ENCODE measurements around the gene EEFSEC. TPM values are rescaled to one million over a fixed set of nuclear protein-coding genes. Genes with fewer than 3 reads are reported as not detected.

The EEFSEC gene
- total RNA-seq, 2 donors from 2014 or later = 14.0 to 14.7 TPM

- H3K27ac Mint-ChIP-seq = no peak overlapping the region
- no peak for DNase-seq
- peaks cover 11% of the 10 kb centered on the region for H3K4me1 Mint-ChIP-seq
- peaks cover 6% of the 10 kb centered on the region for H3K36me3 Mint-ChIP-seq (ENCODE audit: low read depth)
- H3K4me3 Mint-ChIP-seq = no peak overlapping the region
- no peaks in the 10 kb centered on the region for H3K27me3 Mint-ChIP-seq
- ATAC-seq = no peak
- no peaks in the 10 kb centered on the region for H3K9me3 ChIP-seq (ENCODE audit: control insufficient read depth, low read length, poor library complexity, severe bottlenecking)
Measured at GRCh38 chr3:128357538-128357937, 204.3 kb downstream of the EEFSEC start.

- peaks cover 11% of the 10 kb centered on the region for H3K4me1 Mint-ChIP-seq
- H3K4me3 Mint-ChIP-seq = no peak overlapping the region
- peaks cover 6% of the 10 kb centered on the region for H3K36me3 Mint-ChIP-seq (ENCODE audit: low read depth)
- no peaks in the 10 kb centered on the region for H3K9me3 ChIP-seq (ENCODE audit: control insufficient read depth, low read length, poor library complexity, severe bottlenecking)
- H3K27me3 Mint-ChIP-seq = no peaks in the 10 kb centered on the region
- no peak for ATAC-seq
- no peak for DNase-seq
- no peak overlapping the region for H3K27ac Mint-ChIP-seq
Measured at GRCh38 chr3:128358156-128358895, 205.0 kb downstream of the EEFSEC start.

DNA sequence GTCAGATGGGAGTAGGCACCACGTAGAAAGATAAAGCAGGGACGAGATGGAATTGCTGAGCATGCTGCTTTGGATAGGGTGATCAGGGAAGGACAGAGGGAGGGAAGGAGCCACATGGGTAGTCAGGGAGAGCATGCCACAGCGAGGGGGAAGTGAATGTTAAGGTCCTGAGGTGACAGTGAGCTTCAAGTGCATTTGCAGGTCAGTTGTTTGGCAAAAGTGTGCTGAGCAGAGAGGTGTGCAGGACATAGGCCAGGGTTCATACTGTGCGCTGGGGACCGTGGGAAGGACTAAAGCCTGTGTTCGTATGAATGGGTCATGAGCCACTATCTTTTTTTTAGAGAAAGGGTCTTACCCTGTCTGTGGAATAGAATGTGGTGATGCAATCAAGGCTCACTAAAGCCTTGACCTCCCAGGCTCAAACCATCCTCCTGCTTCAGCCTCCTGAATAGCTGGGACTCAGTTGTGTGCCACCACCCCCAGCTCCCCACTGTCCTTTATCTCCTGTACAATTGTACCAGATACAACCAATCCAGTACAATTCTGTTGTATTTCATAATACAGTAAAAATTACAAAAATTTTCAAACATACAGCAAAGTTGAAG, 205.9 kb downstream of the EEFSEC start:
- peaks cover 11% of the 10 kb centered on the region for H3K4me1 Mint-ChIP-seq
- DNase-seq (no peak), ATAC-seq (no peak)
- H3K9me3 ChIP-seq (ENCODE audit: control insufficient read depth, low read length, poor library complexity, severe bottlenecking) = no peaks in the 10 kb centered on the region
- peaks cover 6% of the 10 kb centered on the region for H3K36me3 Mint-ChIP-seq (ENCODE audit: low read depth)
- no peak overlapping the region for H3K27ac Mint-ChIP-seq
- no peak overlapping the region for H3K4me3 Mint-ChIP-seq
- no peaks in the 10 kb centered on the region for H3K27me3 Mint-ChIP-seq

- DNase-seq (no peak), ATAC-seq (no peak)
- Mint-ChIP-seq H3K4me1 (peaks cover 11% of the 10 kb centered on the region), H3K4me3 (no peak overlapping the region), H3K27me3 (no peaks in the 10 kb centered on the region), H3K36me3 (ENCODE audit: low read depth) (peaks cover 6% of the 10 kb centered on the region), H3K27ac (no peak overlapping the region)
- H3K9me3 ChIP-seq (ENCODE audit: control insufficient read depth, low read length, poor library complexity, severe bottlenecking) = no peaks in the 10 kb centered on the region
Measured at GRCh38 chr3:128359846-128360642, 206.8 kb downstream of the EEFSEC start.

DNA sequence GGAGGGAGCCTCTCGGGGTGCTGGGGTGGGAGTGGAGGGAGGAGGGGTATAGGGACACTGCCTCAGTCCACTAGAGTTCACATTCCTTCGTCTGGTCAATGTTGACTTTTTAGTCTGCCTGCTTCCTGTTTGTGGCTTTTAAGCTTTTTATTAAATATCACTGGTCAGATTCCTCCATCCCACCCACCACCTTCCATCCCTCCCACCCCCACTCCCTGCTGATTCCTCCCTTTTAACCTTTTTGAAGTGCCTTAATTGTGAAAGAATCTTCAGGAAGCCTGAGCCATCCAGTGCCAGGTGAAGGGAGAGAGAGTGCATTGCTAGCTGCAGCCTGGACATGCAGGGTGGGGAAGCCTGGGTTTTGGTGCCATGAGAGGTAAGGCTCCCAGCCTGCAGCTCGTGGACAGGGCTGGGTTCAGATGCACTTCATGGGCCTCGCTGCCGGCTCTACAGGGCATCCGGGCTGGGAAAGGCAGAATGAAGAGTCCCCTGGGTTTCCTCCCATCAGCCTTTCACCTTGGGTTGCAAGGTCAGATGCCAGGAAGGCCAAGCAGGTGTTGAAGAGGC, 207.5 kb downstream of the EEFSEC start:
- no peak overlapping the region for H3K27ac Mint-ChIP-seq
- peaks cover 6% of the 10 kb centered on the region for H3K36me3 Mint-ChIP-seq (ENCODE audit: low read depth)
- H3K4me3 Mint-ChIP-seq = no peak overlapping the region
- DNase-seq (no peak), ATAC-seq (no peak)
- H3K4me1 Mint-ChIP-seq = peaks cover 8% of the 10 kb centered on the region
- H3K9me3 ChIP-seq (ENCODE audit: control insufficient read depth, low read length, poor library complexity, severe bottlenecking) = no peaks in the 10 kb centered on the region
- H3K27me3 Mint-ChIP-seq = no peaks in the 10 kb centered on the region

GRCh38 chr3:128362026-128362965, 209.0 kb downstream of the EEFSEC start:
- no peak for DNase-seq
- no peaks in the 10 kb centered on the region for H3K9me3 ChIP-seq (ENCODE audit: control insufficient read depth, low read length, poor library complexity, severe bottlenecking)
- Mint-ChIP-seq H3K36me3 (ENCODE audit: low read depth) (peaks cover 5% of the 10 kb centered on the region), H3K27ac (no peak overlapping the region), H3K4me3 (no peak overlapping the region), H3K4me1 (peaks cover 6% of the 10 kb centered on the region), H3K27me3 (no peaks in the 10 kb centered on the region)
- ATAC-seq = no peak

GRCh38 chr3:128364291-128364690, 211.0 kb downstream of the EEFSEC start:
- peaks cover 2% of the 10 kb centered on the region for H3K4me1 Mint-ChIP-seq
- no peaks in the 10 kb centered on the region for H3K9me3 ChIP-seq (ENCODE audit: control insufficient read depth, low read length, poor library complexity, severe bottlenecking)
- ATAC-seq = no peak
- H3K4me3 Mint-ChIP-seq = no peak overlapping the region
- H3K36me3 Mint-ChIP-seq (ENCODE audit: low read depth) = peaks cover 2% of the 10 kb centered on the region
- no peak for DNase-seq
- H3K27ac Mint-ChIP-seq = no peak overlapping the region
- no peaks in the 10 kb centered on the region for H3K27me3 Mint-ChIP-seq

GRCh38 chr3:128364808-128365360, 211.6 kb downstream of the EEFSEC start:
- Mint-ChIP-seq H3K4me3 (no peak overlapping the region), H3K27ac (no peak overlapping the region)

DNA sequence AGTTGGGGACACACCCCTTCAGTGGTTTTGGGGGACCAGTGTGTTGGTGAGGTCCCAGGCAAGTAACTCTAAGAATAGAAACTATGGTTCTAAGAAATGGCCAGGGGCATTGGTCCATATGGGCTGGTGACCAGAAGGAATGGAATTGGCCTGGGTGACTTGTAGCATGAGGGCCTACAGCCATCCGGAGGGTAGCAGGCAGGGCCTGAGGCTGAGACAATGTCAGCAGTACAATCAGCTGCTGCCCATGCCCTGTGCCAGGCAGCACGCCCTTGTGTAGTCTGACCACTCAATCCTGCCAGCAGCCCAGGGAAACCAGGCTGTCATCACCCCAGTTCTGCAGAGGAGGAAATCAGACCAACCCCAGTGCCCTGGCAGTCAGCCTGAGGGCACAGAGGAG, 212.9 kb downstream of the EEFSEC start:
- no peak for DNase-seq
- no peak for ATAC-seq
- no peaks in the 10 kb centered on the region for H3K9me3 ChIP-seq (ENCODE audit: control insufficient read depth, low read length, poor library complexity, severe bottlenecking)
- H3K4me3 Mint-ChIP-seq = no peak overlapping the region
- H3K27me3 Mint-ChIP-seq = no peaks in the 10 kb centered on the region
- peaks cover 7% of the 10 kb centered on the region for H3K4me1 Mint-ChIP-seq
- no peak overlapping the region for H3K27ac Mint-ChIP-seq
- peaks cover 2% of the 10 kb centered on the region for H3K36me3 Mint-ChIP-seq (ENCODE audit: low read depth)

More at GRCh38 chr3:128364808-128365360, 211.6 kb downstream of the EEFSEC start:
- no peaks in the 10 kb centered on the region for H3K27me3 Mint-ChIP-seq
- ATAC-seq (no peak), DNase-seq (no peak)
- no peaks in the 10 kb centered on the region for H3K9me3 ChIP-seq (ENCODE audit: control insufficient read depth, low read length, poor library complexity, severe bottlenecking)
- H3K36me3 Mint-ChIP-seq (ENCODE audit: low read depth) = peaks cover 2% of the 10 kb centered on the region
- H3K4me1 Mint-ChIP-seq = peaks cover 4% of the 10 kb centered on the region

- Mint-ChIP-seq H3K27ac (no peak overlapping the region), H3K27me3 (no peaks in the 10 kb centered on the region), H3K4me3 (no peak overlapping the region), H3K36me3 (ENCODE audit: low read depth) (peaks cover 2% of the 10 kb centered on the region), H3K4me1 (peaks cover 7% of the 10 kb centered on the region)
- DNase-seq (no peak), ATAC-seq (no peak)
- no peaks in the 10 kb centered on the region for H3K9me3 ChIP-seq (ENCODE audit: control insufficient read depth, low read length, poor library complexity, severe bottlenecking)
Measured at GRCh38 chr3:128366652-128367051, 213.4 kb downstream of the EEFSEC start.

- Mint-ChIP-seq H3K4me3 (no peak overlapping the region), H3K4me1 (peaks cover 7% of the 10 kb centered on the region), H3K27me3 (no peaks in the 10 kb centered on the region), H3K27ac (no peak overlapping the region), H3K36me3 (ENCODE audit: low read depth) (peaks cover 2% of the 10 kb centered on the region)
- no peak for ATAC-seq
- DNase-seq = no peak
- no peaks in the 10 kb centered on the region for H3K9me3 ChIP-seq (ENCODE audit: control insufficient read depth, low read length, poor library complexity, severe bottlenecking)
Measured at GRCh38 chr3:128367221-128367620, 213.9 kb downstream of the EEFSEC start.

DNA sequence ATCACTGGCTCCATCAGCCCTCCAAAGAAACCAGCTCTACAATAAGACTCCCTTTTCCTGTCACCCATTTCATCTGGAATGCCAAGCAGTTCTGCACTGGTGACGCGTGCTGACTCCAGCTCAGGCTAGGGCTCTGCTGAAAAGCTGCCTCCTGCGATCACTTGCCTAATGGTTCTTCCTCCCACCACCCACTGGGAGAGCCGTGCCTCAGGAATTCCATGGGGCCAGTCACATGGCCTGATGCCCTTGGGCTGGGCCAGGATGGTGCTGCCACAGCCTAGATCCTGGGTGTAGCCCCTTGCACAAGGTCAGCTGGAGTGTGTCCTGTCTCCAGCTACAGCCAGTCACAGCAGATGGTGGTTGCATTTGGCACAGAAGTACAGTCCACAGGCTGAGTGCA, 214.5 kb downstream of the EEFSEC start:
- no peak for DNase-seq
- ATAC-seq = no peak
- H3K4me3 Mint-ChIP-seq = peak overlapping the region; percentile 15
- peaks cover 2% of the 10 kb centered on the region for H3K36me3 Mint-ChIP-seq (ENCODE audit: low read depth)
- no peaks in the 10 kb centered on the region for H3K27me3 Mint-ChIP-seq
- no peaks in the 10 kb centered on the region for H3K9me3 ChIP-seq (ENCODE audit: control insufficient read depth, low read length, poor library complexity, severe bottlenecking)
- no peak overlapping the region for H3K27ac Mint-ChIP-seq
- peaks cover 10% of the 10 kb centered on the region for H3K4me1 Mint-ChIP-seq

All from T-helper 17 cell (primary cell).